ENCODE data around the gene MDH1B. TPM values are rescaled to one million over a fixed set of nuclear protein-coding genes. Genes with fewer than 3 reads are reported as not detected.
A peak's percentile ranks its signal among the peaks of the same experiment; 100 is the strongest.

Gene MDH1B
- total RNA-seq, 4 donors from 2014 or later = 0.26 to 2.3 (median 1.5) TPM

DNA sequence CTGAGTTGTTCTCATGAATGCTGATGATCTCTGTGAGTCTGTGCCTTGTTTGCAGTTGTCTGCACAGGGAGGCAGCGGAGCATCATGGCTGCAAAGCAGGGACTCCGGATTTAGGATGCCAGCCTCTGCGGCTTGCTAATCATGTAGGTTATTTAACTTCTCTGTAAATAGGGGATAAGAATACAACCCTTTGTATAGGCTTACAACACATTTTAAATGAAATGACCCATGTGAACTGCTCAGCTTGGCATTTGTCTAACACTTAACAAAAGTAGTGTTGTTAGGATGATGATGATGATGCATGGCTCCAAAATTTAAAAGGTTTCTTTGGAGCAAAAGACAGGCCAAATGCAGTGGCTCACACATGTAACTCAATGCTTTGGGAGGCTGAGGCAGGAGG is 66.3 kb downstream of the MDH1B start:
- no peaks in the 10 kb centered on the region for H3K4me1 ChIP-seq
- TF ChIP-seq CTCF (IDR thresholded peaks at IDR 0.05) = no peak
- TF ChIP-seq EP300 (IDR thresholded peaks at IDR 0.05) = no peak
- no peak for TF ChIP-seq POLR2AphosphoS5 (IDR thresholded peaks at IDR 0.05)
- no peak for TF ChIP-seq POLR2A (IDR thresholded peaks at IDR 0.05)
- no peaks in the 10 kb centered on the region for H3K9me3 ChIP-seq
- H3K27ac ChIP-seq = no peak overlapping the region
- no peaks in the 10 kb centered on the region for H3K36me3 ChIP-seq
- peaks cover 4% of the 10 kb centered on the region for H3K27me3 ChIP-seq
- no peak overlapping the region for H3K4me3 ChIP-seq
- WGBS = 70% methylated on average over 3 of the region's 3 CpGs
- no peak for DNase-seq (ENCODE audit: low spot score in 2 of 2)

DNA sequence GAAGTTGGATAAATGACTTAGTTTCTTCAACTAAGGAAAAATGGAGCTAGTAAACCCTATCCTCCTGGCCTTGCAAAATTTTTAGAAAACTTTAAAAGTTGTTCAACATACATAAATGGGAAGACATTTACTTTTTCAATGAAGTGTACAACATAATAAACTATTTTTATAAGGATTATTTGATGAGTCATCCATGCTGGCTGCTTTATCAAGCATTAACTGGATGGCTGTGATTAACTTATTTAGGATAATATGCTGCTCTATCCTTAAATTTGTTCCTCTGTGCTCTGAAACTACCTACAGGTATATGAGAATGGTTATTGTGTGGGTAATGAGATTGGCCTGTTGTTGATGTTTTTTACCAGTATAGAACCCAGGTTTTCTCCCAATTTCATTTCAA is 68.2 kb downstream of the MDH1B start:
- H3K27ac ChIP-seq = no peak overlapping the region
- DNase-seq (ENCODE audit: low spot score in 2 of 2) = no peak
- no peak for TF ChIP-seq POLR2AphosphoS5 (IDR thresholded peaks at IDR 0.05)
- no peak for TF ChIP-seq EP300 (IDR thresholded peaks at IDR 0.05)
- no peak for TF ChIP-seq POLR2A (IDR thresholded peaks at IDR 0.05)
- TF ChIP-seq CTCF (IDR thresholded peaks at IDR 0.05) = no peak

DNA sequence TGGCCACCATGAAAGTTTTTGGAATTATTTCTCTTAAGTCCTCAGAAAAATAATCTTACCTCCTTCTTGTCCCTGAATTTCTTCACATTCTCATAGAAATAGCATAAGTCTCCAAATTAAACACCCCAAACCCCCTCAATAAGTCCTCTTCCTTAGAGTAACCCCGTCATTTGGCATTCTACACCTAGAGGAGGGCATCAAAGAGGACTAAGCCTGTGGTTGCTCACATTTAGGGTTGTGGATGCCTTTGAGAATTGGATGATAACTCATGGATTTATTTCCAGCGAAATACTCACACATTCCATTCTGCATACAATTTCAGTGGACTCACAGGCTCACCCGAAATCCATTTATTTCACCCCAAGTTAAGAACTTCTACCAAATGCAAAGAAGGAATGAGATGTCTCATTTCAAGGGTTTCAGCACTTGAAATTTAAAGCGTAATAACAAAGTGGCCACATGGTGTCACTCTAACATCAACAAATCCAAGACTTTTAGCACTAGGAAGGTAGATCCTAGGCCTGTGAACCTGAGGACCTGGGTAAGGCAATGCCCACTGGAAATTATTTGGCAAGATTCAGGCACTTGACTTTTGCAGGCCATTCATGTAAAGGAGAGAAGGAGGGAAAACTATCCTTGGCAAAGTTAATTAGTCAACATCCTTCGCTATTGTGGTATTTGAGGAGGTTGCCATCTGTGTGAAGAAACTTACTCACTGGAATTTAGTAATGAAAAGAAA is 71.6 kb downstream of the MDH1B start:
- Histone ChIP-seq H3K9me3 (no peaks in the 10 kb centered on the region), H3K4me3 (no peak overlapping the region), H3K27ac (no peak overlapping the region), H3K27me3 (no peaks in the 10 kb centered on the region), H3K4me1 (no peaks in the 10 kb centered on the region), H3K36me3 (no peaks in the 10 kb centered on the region)
- TF ChIP-seq POLR2A (IDR thresholded peaks at IDR 0.05) = no peak
- TF ChIP-seq CTCF (IDR thresholded peaks at IDR 0.05) = peak; percentile 36 to 56
- no peak for TF ChIP-seq POLR2AphosphoS5 (IDR thresholded peaks at IDR 0.05)
- no peak for TF ChIP-seq EP300 (IDR thresholded peaks at IDR 0.05)
- 37% methylated on average over 5 of the region's 5 CpGs for WGBS
- no peak for DNase-seq (ENCODE audit: low spot score in 2 of 2)

More for the DNA sequence above, 68.2 kb downstream of the MDH1B start:
- Histone ChIP-seq H3K27me3 (peaks cover 4% of the 10 kb centered on the region), H3K36me3 (no peaks in the 10 kb centered on the region), H3K9me3 (no peaks in the 10 kb centered on the region), H3K4me3 (no peak overlapping the region), H3K4me1 (no peaks in the 10 kb centered on the region)

- Histone ChIP-seq H3K36me3 (no peaks in the 10 kb centered on the region), H3K9me3 (no peaks in the 10 kb centered on the region), H3K4me3 (no peak overlapping the region), H3K27me3 (no peaks in the 10 kb centered on the region), H3K27ac (no peak overlapping the region), H3K4me1 (no peaks in the 10 kb centered on the region)
- 67% methylated on average over 7 of the region's 7 CpGs for WGBS
- DNase-seq (ENCODE audit: low spot score in 2 of 2) = no peak
- TF ChIP-seq EP300 (IDR thresholded peaks at IDR 0.05) (no peak), POLR2AphosphoS5 (IDR thresholded peaks at IDR 0.05) (no peak), POLR2A (IDR thresholded peaks at IDR 0.05) (no peak), CTCF (IDR thresholded peaks at IDR 0.05) (no peak)
Measured at GRCh38 chr2:206692971-206693370, 72.2 kb downstream of the MDH1B start.

DNA sequence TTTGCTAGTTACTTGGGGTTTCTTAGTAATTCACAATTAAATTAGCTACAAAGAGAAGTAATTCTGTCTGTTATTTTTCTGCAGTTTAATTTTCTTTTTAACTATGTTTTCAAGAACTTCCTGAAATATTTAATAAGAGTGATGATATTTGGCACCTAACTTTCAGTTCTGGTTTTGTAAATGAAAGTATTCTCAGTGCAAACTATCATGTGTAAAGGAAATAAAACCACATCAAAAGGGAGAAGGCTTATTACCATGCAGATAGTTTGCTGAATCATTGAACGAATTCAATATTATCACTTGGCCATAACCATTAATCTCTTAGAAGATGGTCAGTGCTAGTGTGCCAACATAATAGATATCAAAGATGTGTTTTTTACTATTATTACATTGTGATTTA is 76.1 kb downstream of the MDH1B start:
- no peaks in the 10 kb centered on the region for H3K36me3 ChIP-seq
- H3K9me3 ChIP-seq = no peaks in the 10 kb centered on the region
- H3K4me1 ChIP-seq = no peaks in the 10 kb centered on the region
- no peak for DNase-seq (ENCODE audit: low spot score in 2 of 2)
- no peak overlapping the region for H3K27ac ChIP-seq
- no peaks in the 10 kb centered on the region for H3K27me3 ChIP-seq
- 58% methylated on average over 1 of the region's 1 CpG for WGBS
- TF ChIP-seq EP300 (IDR thresholded peaks at IDR 0.05) = no peak
- no peak for TF ChIP-seq CTCF (IDR thresholded peaks at IDR 0.05)
- no peak for TF ChIP-seq POLR2A (IDR thresholded peaks at IDR 0.05)
- no peak for TF ChIP-seq POLR2AphosphoS5 (IDR thresholded peaks at IDR 0.05)
- no peak overlapping the region for H3K4me3 ChIP-seq

Measured in suprapubic skin (tissue), 4 donors.